Neuronal stem cell (in vitro differentiated cells): ENCODE results near the gene CAMLG.
"Not testable (repeated sequence)": the region's sequence is repeated elsewhere in the genome, so short reads cannot be mapped to it uniquely, and the experiment has no call there.

Experiments
- DNase-seq: peaks from one replicate; pipeline ENCODE4 v3.0.0-alpha.2; 2013; ENCODE audit warnings: low spot score
- H2AFZ ChIP-seq: one replicate; pipeline ENCODE4 v1.6.1; 2013; ENCODE audit warnings: mild to moderate bottlenecking, low read length, inconsistent platforms
- H2AK5ac ChIP-seq: 2 replicates; pipeline ENCODE4 v1.6.1; 2013; ENCODE audit warnings: low read depth, mild to moderate bottlenecking, inconsistent platforms, low read length, moderate library complexity, mixed read lengths
- H2BK120ac ChIP-seq: 2 replicates; pipeline ENCODE4 v1.6.1; 2013; ENCODE audit warnings: low read depth, mild to moderate bottlenecking, inconsistent platforms, low read length, moderate library complexity, mixed read lengths
- H2BK12ac ChIP-seq: one replicate; pipeline ENCODE4 v1.6.1; 2013; ENCODE audit warnings: low read length, inconsistent platforms
- H2BK15ac ChIP-seq: 2 replicates; pipeline ENCODE4 v1.6.1; 2013; ENCODE audit warnings: mild to moderate bottlenecking, low read length, inconsistent platforms, mixed read lengths
- H2BK5ac ChIP-seq: one replicate; pipeline ENCODE4 v1.6.1; 2013; ENCODE audit warnings: inconsistent platforms, mild to moderate bottlenecking, low read length, moderate library complexity
- H3K14ac ChIP-seq: one replicate; pipeline ENCODE4 v1.6.1; 2013; ENCODE audit warnings: low read length, inconsistent platforms
- H3K18ac ChIP-seq: 2 replicates; pipeline ENCODE4 v1.6.1; 2013; ENCODE audit warnings: low read length, inconsistent platforms
- H3K23ac ChIP-seq: 2 replicates; pipeline ENCODE4 v1.6.1; 2013; ENCODE audit warnings: low read depth, mild to moderate bottlenecking, mixed read lengths, low read length, inconsistent platforms; ENCODE audit not compliant: poor library complexity
- H3K27ac ChIP-seq: replicated peaks from 3 replicates; pipeline ENCODE4 v1.5.1; 2013; ENCODE audit warnings: low read length, inconsistent platforms
- H3K27me3 ChIP-seq, 3 experiments: 2 replicates each; pipeline ENCODE4 v1.6.1; 2013; ENCODE audit warnings: low read length in 3 of 3, mild to moderate bottlenecking in 2 of 3, inconsistent platforms in 1 of 3, low read depth in 1 of 3, mixed read lengths in 1 of 3, moderate library complexity in 1 of 3; ENCODE audit not compliant: control insufficient read depth in 3 of 3, insufficient read depth in 3 of 3
- H3K36me3 ChIP-seq, 2 donors: replicated peaks in 1 of 2; 2 replicates each; pipeline ENCODE4 v1.6.1; 2013; ENCODE audit warnings: low read length in 2 of 2; ENCODE audit not compliant: control insufficient read depth in 2 of 2, insufficient read depth in 2 of 2
- H3K4ac ChIP-seq: 2 replicates; pipeline ENCODE4 v1.6.1; 2013; ENCODE audit warnings: inconsistent platforms, mild to moderate bottlenecking, low read length, moderate library complexity
- H3K4me1 ChIP-seq, 2 donors: 1 replicate in 1 of 2; 2 replicates in 1 of 2; pipeline ENCODE4 v1.6.1; 2013; ENCODE audit warnings: low read length in 2 of 2, low read depth in 1 of 2; ENCODE audit not compliant: control insufficient read depth in 2 of 2, insufficient read depth in 1 of 2
- H3K4me2 ChIP-seq: one replicate; pipeline ENCODE4 v1.6.1; 2013; ENCODE audit warnings: mild to moderate bottlenecking, low read length, inconsistent platforms; ENCODE audit not compliant: insufficient read depth, poor library complexity, severe bottlenecking
- H3K4me3 ChIP-seq, 2 donors: 2 replicates each; pipeline ENCODE4 v1.5.1; 2013; ENCODE audit warnings: low read length in 2 of 2, mild to moderate bottlenecking in 2 of 2, inconsistent platforms in 1 of 2, moderate library complexity in 1 of 2
- H3K79me1 ChIP-seq: one replicate; pipeline ENCODE4 v1.6.1; 2013; ENCODE audit warnings: low read depth, mild to moderate bottlenecking, inconsistent platforms, low read length, moderate library complexity
- H3K9ac ChIP-seq: one replicate; pipeline ENCODE4 v1.6.1; 2013; ENCODE audit warnings: mild to moderate bottlenecking, low read depth, low read length, inconsistent platforms; ENCODE audit not compliant: poor library complexity
- H3K9me3 ChIP-seq, 2 donors: replicated peaks in 1 of 2; 2 replicates each; pipeline versions ENCODE3 to v1.6.1; 2013; ENCODE audit warnings: low read length in 2 of 2, mild to moderate bottlenecking in 2 of 2, inconsistent platforms in 1 of 2, low read depth in 1 of 2, mixed read lengths in 1 of 2, moderate library complexity in 1 of 2; ENCODE audit not compliant: control insufficient read depth in 2 of 2, insufficient read depth in 1 of 2
- H4K8ac ChIP-seq: one replicate; pipeline ENCODE4 v1.6.1; 2013; ENCODE audit warnings: low read depth, mild to moderate bottlenecking, inconsistent platforms, low read length, moderate library complexity
- H4K91ac ChIP-seq: one replicate; pipeline ENCODE4 v1.6.1; 2013; ENCODE audit warnings: low read length, low read depth, mild to moderate bottlenecking, inconsistent platforms; ENCODE audit not compliant: poor library complexity
- WGBS, 2 donors: extraction: QIAGEN DNeasy Blood & Tissue Kit; methylation state at CpG; one replicate each; pipeline ENCODE4 v1.1.7; 2013; ENCODE audit warnings: missing lambda C conversion rate in 2 of 2, mixed read lengths in 1 of 2; ENCODE audit not compliant: insufficient read length in 2 of 2, insufficient replicate concordance in 1 of 2; ENCODE audit errors: extremely low coverage in 2 of 2; 5-methylcytosine and 5-hydroxymethylcytosine counted together

The CAMLG gene

GRCh38 chr5:134758504-134759341 is 20.4 kb downstream of the CAMLG start, which contains the start of gene DDX46:
DDX46 (plus strand) TSS chr5:134758779; CDS start chr5:134758939, 160 bp downstream.
- Histone ChIP-seq H2BK120ac (no peak within 1 kb of the TSS), H2AFZ (peak within 1 kb of the TSS; percentile 90), H3K4ac (no peak within 1 kb of the TSS), H3K14ac (peak within 1 kb of the TSS; percentile 87), H2BK12ac (peak within 1 kb of the TSS; percentile 50), H2BK15ac (no peak within 1 kb of the TSS), H4K91ac (no peak within 1 kb of the TSS), H3K4me1 (peaks cover 2 to 7% of the 10 kb centered on the region in 2 donors), H3K79me1 (peaks cover 3% of the 10 kb centered on the region), H3K9me3 (no peaks in the 10 kb centered on the region), H3K18ac (peak within 1 kb of the TSS; percentile 97), H3K4me3 (peak within 1 kb of the TSS; percentile 73 to 98), H3K4me2 (peak within 1 kb of the TSS; percentile 75), H2AK5ac (peak within 1 kb of the TSS; percentile 27), H3K36me3 (peaks cover under 1 to 18% of the 10 kb centered on the region in 2 donors), H3K9ac (peak within 1 kb of the TSS; percentile 98), H3K23ac (peak within 1 kb of the TSS; percentile 95), H4K8ac (peak within 1 kb of the TSS; percentile 27), H2BK5ac (peak within 1 kb of the TSS; percentile 47), H3K27ac (no peak within 1 kb of the TSS), H3K27me3 (no peaks in the 10 kb centered on the region)
- DNase-seq, result peak; percentile 90
- no CpG with 5 or more reads among the region's 73 CpGs for WGBS, 2 donors

- not testable (repeated sequence) for H4K8ac ChIP-seq, H3K14ac ChIP-seq, H2AK5ac ChIP-seq, H2BK12ac ChIP-seq, H3K27ac ChIP-seq, H2BK15ac ChIP-seq, H3K4me3 ChIP-seq, H3K4ac ChIP-seq, H4K91ac ChIP-seq, H3K18ac ChIP-seq, H3K79me1 ChIP-seq, DNase-seq, H2BK5ac ChIP-seq, H3K9ac ChIP-seq, H3K4me2 ChIP-seq, H3K4me1 ChIP-seq, H3K23ac ChIP-seq, H3K9me3 ChIP-seq, H2AFZ ChIP-seq, H2BK120ac ChIP-seq, H3K27me3 ChIP-seq
- H3K36me3 ChIP-seq, result peaks cover 28 to 97% of the 10 kb centered on the region in 2 donors
- no CpG with 5 or more reads among the region's 21 CpGs for WGBS, 2 donors
These were observed 29.4 kb downstream of the CAMLG start for GRCh38 chr5:134767528-134768291.

DNA sequence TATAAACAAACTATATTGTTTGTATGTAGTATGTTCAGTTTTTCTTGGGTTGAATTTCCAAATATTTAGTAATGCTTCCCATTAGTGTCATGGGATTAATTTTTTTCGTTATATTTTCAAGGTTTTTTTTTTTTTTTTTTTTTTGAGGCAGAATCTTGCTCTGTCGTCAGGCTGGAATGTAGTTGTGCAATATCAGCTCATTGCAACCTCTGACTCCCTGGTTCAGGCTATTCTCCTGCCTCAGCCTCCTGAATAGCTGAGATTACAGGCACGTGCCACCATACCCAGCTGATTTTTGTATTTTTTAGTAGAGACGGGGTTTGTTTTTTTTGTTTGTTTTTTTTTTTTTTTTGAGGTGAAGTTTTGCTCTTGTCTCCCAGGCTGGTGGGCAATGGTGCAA is 30.9 kb downstream of the CAMLG start:
- no peak overlapping the region for H3K23ac ChIP-seq
- H3K4me2 ChIP-seq, result no peak overlapping the region
- WGBS, 2 donors, result no CpG with 5 or more reads among the region's 4 CpGs
- no peak overlapping the region for H4K91ac ChIP-seq
- H3K79me1 ChIP-seq, result no peaks in the 10 kb centered on the region
- no peak overlapping the region for H3K27ac ChIP-seq
- H3K4me3 ChIP-seq, result no peak overlapping the region
- H2AK5ac ChIP-seq, result no peak overlapping the region
- H3K9me3 ChIP-seq, result no peaks in the 10 kb centered on the region
- H2BK12ac ChIP-seq, result no peak overlapping the region
- H2BK120ac ChIP-seq, result no peak overlapping the region
- H3K18ac ChIP-seq, result no peak overlapping the region
- no peak overlapping the region for H2BK5ac ChIP-seq
- no peaks in the 10 kb centered on the region for H3K27me3 ChIP-seq
- no peak overlapping the region for H3K9ac ChIP-seq
- H3K14ac ChIP-seq, result no peak overlapping the region
- peaks cover 29 to 99% of the 10 kb centered on the region in 2 donors for H3K36me3 ChIP-seq
- no peak overlapping the region for H4K8ac ChIP-seq
- no peak overlapping the region for H2BK15ac ChIP-seq
- no peaks in the 10 kb centered on the region for H3K4me1 ChIP-seq
- DNase-seq, result no peak
- H3K4ac ChIP-seq, result no peak overlapping the region
- H2AFZ ChIP-seq, result no peak overlapping the region
